HG02763 (cell line): ENCODE results near the gene ERBB3.

ENCODE experiments used
- ATAC-seq: cut with Tn5 transposase; IDR thresholded peaks from one replicate; pipeline ENCODE4 v1.9.1; 2021; ENCODE audit warnings: mild to moderate bottlenecking, moderate library complexity; ENCODE audit not compliant: unreplicated experiment

Gene ERBB3

GRCh38 chr12:56129942-56130495 lies 50.1 kb downstream of the ERBB3 start:
- no peak for ATAC-seq

GRCh38 chr12:56130876-56131275 lies 50.9 kb downstream of the ERBB3 start:
- no peak for ATAC-seq

GRCh38 chr12:56134897-56135296 lies 54.9 kb downstream of the ERBB3 start:
- ATAC-seq, result no peak

GRCh38 chr12:56137853-56138571 lies 58.0 kb downstream of the ERBB3 start:
- ATAC-seq, result no peak

GRCh38 chr12:56141946-56142784 lies 62.2 kb downstream of the ERBB3 start:
- no peak for ATAC-seq

- ATAC-seq, result no peak
Measured at GRCh38 chr12:56143217-56143616, 63.3 kb downstream of the ERBB3 start.

- no peak for ATAC-seq
Measured at GRCh38 chr12:56143870-56144269, 63.9 kb downstream of the ERBB3 start.

- no peak for ATAC-seq
Measured at GRCh38 chr12:56145217-56145616, 65.3 kb downstream of the ERBB3 start.

GRCh38 chr12:56146492-56147460 lies 66.8 kb downstream of the ERBB3 start:
- ATAC-seq, result no peak

GRCh38 chr12:56150563-56150962 lies 70.6 kb downstream of the ERBB3 start:
- no peak for ATAC-seq

- ATAC-seq, result peak; percentile 30
Measured at GRCh38 chr12:56151672-56152131, 71.7 kb downstream of the ERBB3 start.

GRCh38 chr12:56152132-56152755 lies 72.3 kb downstream of the ERBB3 start, which contains the start of gene MYL6B:
Gene MYL6B (plus strand): TSS chr12:56152587. CDS start chr12:56153919, 1,332 bp downstream.
- ATAC-seq, result peak; percentile 92
